Pancreas (tissue), 10 donors: ENCODE data around the gene RAET1E. TPM values are rescaled to one million over a fixed set of nuclear protein-coding genes. Genes with fewer than 3 reads are reported as not detected.

ENCODE experiments used
- ATAC-seq, 4 donors: fragments of 200-7000 bp; cut with Tn5 transposase; one replicate each; pipeline versions ENCODE4 v1.8.0 to v1.9.1; 2020; ENCODE audit warnings: mild to moderate bottlenecking in 4 of 4, moderate library complexity in 4 of 4
- DNase-seq, 6 donors: peaks; one replicate each; pipeline ENCODE4 v3.0.0-alpha.2; 2020
- FAIRE-seq: peaks from 2 replicates; lab custom pipeline; 2012; peaks lifted over from hg19 to GRCh38; lab: Jason Lieb, UNC
- H3K27ac ChIP-seq, 4 donors: fragments of 200-600 bp; sonication (generic); 1 replicate in 3 of 4; 2 replicates in 1 of 4; pipeline versions ENCODE4 v1.5.0 to v1.8.0; 2020
- H3K27me3 ChIP-seq, 4 donors: fragments of 200-600 bp; one replicate each; pipeline ENCODE4 v1.8.0; 2021
- H3K36me3 ChIP-seq, 3 donors: fragments of 200-600 bp; sonication (generic) in 1 of 3; one replicate each; pipeline versions ENCODE4 v1.5.0 to v1.8.0; 2020 to 2021
- H3K4me1 ChIP-seq, 3 donors: fragments of 200-600 bp; one replicate each; pipeline ENCODE4 v1.8.0; 2021
- H3K4me3 ChIP-seq, 4 donors: fragments of 200-600 bp; sonication (generic) in 2 of 4; one replicate each; pipeline versions ENCODE4 v1.5.0 to v1.8.0; 2020 to 2021
- H3K9me3 ChIP-seq, 4 donors: fragments of 200-600 bp; one replicate each; pipeline ENCODE4 v1.8.0; 2021
- WGBS, 2 donors: extraction: QIAGEN DNeasy Blood & Tissue Kit; methylation state at CpG; one replicate each; pipeline ENCODE4 v1.1.7; 2013; 5-methylcytosine and 5-hydroxymethylcytosine counted together
- intact Hi-C, 3 donors: fragments of 100-400 bp; cut with DNase I; formaldehyde crosslinking; loops; one replicate each; pipeline versions ENCODE4 v1.11.1 to v1.14.2; 2022
- polyA plus RNA-seq, 2 donors: library from polyadenylated mRNA; stranded (reverse); fragments of 200-250 nt; gene quantifications; one replicate each; pipeline ENCODE4 v1.2.3, GENCODE V29; 2013
- total RNA-seq, 6 donors: library from RNA; stranded (reverse); fragmentation: NEBNext Ultra II Directional in 4 of 6; extraction: Animal tissue kit (Norgen Biotek cat#: 25700) in 4 of 6; gene quantifications; one replicate each; pipeline versions ENCODE4 v1.2.1 to v1.2.4, GENCODE V29; 2021 to 2023
- TF ChIP-seq, protein P1 (sequence below), 4 donors: fragments of 200-600 bp; sonication (generic) in 3 of 4; IDR thresholded peaks; one replicate each; pipeline versions ENCODE4 v1.5.0 to v1.8.0; 2021; ENCODE audit warnings: antibody characterized with exemption in 4 of 4
- donor health status: healthy with polysubstance abuse.
- donor health status: DM: no; HTN: no; CAD: no; lungs with moderate emphysema.
- donor health status: DM: no; HTN: no; CAD: no.
- donor health status: control.
- donor health status: control.
- donor health status: Bipolar disorder and iron deficiency.
- donor health status: DM: yes; HTN: yes; CAD: no.
- donor health status: DM: no; HTN: no; CAD: no.
- donor health status: DM: no; HTN: no; CAD: no.
- donor health status: DM: yes; HTN: yes; CAD: no.

The RAET1E gene
- total and polyA plus RNA-seq, 8 donors, result 0.09 TPM; not detected in 7

DNA sequence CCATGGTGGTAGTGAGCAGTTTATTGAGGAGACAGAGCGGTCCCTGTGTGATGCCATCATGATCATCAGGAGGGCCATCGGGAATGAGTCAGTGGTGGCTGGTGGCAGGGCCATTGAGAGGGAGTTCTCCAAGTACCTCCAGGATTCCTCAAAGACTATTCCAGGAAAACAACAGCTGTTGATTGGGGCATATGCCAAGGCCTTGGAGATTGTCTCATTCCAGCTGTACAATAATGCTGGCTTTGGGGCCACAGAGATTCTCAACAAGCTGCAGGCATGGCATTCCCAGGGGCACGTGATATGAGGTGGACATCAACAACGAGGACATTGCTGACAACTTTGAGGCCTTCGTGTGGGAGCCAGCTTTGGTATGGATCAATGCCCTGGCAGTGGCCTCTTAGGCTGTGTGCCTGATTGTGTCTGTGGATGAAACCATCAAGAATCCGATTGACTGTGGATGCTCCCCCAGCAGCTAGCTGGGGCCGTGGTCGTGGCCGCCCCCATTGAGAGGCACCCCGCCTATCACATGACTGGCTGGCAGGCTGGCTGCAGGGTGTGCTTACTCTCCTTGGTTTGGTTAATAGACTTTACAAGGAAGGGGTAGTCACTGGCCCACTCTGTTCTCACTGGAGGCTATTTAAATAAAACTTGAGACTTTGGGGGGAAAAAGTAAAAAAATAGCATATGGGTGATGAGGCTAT lies 16.7 kb downstream of the RAET1E start:
- intact Hi-C loops, result no loop called here
- no peaks in the 10 kb centered on the region for H3K9me3 ChIP-seq
- no peak for ATAC-seq
- no peak overlapping the region for H3K4me3 ChIP-seq
- no peaks in the 10 kb centered on the region for H3K4me1 ChIP-seq
- no peak for FAIRE-seq
- H3K27me3 ChIP-seq, result no peaks in the 10 kb centered on the region
- H3K27ac ChIP-seq, result no peak overlapping the region
- WGBS, 2 donors, result 68 to 81% methylated on average over 10 of the region's 10 CpGs
- TF ChIP-seq, protein P1, sequence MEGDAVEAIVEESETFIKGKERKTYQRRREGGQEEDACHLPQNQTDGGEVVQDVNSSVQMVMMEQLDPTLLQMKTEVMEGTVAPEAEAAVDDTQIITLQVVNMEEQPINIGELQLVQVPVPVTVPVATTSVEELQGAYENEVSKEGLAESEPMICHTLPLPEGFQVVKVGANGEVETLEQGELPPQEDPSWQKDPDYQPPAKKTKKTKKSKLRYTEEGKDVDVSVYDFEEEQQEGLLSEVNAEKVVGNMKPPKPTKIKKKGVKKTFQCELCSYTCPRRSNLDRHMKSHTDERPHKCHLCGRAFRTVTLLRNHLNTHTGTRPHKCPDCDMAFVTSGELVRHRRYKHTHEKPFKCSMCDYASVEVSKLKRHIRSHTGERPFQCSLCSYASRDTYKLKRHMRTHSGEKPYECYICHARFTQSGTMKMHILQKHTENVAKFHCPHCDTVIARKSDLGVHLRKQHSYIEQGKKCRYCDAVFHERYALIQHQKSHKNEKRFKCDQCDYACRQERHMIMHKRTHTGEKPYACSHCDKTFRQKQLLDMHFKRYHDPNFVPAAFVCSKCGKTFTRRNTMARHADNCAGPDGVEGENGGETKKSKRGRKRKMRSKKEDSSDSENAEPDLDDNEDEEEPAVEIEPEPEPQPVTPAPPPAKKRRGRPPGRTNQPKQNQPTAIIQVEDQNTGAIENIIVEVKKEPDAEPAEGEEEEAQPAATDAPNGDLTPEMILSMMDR (IDR thresholded peaks at IDR 0.05), result no peak
- no peak for DNase-seq
- no peaks in the 10 kb centered on the region for H3K36me3 ChIP-seq

DNA sequence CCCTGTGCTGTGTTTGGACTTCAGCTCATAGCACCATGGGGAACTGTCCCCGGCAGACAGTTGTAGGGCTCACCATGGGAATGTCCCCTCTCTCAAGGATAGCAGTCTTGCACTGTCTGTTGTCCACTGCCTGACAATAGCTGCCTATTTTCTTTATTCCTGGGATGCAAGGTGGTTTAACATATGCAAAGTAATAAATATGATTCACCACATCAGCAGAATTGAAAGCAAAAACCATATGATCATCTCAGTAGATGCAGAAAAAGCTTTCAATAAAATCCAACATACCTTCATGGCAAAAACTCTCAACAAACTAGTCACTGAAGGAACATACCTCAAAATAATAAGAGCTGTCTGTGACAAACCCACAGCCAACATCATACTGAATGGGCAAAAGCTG lies 20.3 kb downstream of the RAET1E start:
- no peak for FAIRE-seq

DNA sequence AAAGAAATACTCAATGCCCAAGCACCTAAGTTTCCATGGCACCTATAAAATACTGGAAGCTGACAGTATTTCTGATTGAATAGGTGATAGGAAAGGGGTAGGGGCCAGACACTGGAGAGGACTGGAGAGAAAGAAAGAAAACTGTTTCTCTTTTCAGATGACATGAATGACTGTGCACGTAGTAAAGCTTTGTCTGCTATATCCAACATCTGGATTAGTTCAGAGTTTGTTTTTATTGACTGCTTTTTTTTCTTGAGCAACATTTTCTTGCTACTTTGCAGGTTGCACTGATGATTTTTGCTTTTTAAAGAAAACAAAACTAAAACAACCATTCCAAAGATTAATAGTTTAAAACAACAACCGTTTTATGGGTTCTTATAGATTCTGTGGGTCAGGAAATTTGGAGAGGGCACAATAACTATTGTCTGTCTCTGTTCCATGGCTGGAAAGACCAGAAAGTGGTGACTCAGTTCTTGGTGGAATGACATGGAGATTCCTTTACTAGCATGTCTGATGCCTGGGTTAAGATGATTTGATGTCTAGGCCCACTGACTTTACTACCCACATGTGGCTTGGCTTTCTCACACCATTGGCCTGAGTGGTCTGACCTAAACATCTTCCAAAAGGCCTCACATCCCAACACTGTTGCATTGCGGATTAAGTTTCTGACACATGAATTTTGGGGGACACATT lies 21.5 kb downstream of the RAET1E start:
- intact Hi-C loops, result no loop called here
- H3K4me1 ChIP-seq, result no peaks in the 10 kb centered on the region
- no peaks in the 10 kb centered on the region for H3K27me3 ChIP-seq
- H3K9me3 ChIP-seq, result no peaks in the 10 kb centered on the region
- ATAC-seq, result no peak
- 81 to 82% methylated on average over 3 of the region's 3 CpGs for WGBS, 2 donors
- H3K4me3 ChIP-seq, result no peak overlapping the region
- FAIRE-seq, result no peak
- no peak for DNase-seq
- no peak overlapping the region for H3K27ac ChIP-seq
- H3K36me3 ChIP-seq, result no peaks in the 10 kb centered on the region
- TF ChIP-seq, protein P1 (IDR thresholded peaks at IDR 0.05), result no peak

More for the DNA sequence above, 20.3 kb downstream of the RAET1E start:
- WGBS, 2 donors, result 87 to 96% methylated on average over 1 of the region's 1 CpG
- Histone ChIP-seq H3K4me3 (no peak overlapping the region), H3K27ac (no peak overlapping the region), H3K4me1 (no peaks in the 10 kb centered on the region), H3K9me3 (no peaks in the 10 kb centered on the region), H3K36me3 (no peaks in the 10 kb centered on the region), H3K27me3 (no peaks in the 10 kb centered on the region)
- ATAC-seq, result no peak
- DNase-seq, result no peak
- intact Hi-C loops, result no loop called here
- TF ChIP-seq, protein P1 (IDR thresholded peaks at IDR 0.05), result no peak

DNA sequence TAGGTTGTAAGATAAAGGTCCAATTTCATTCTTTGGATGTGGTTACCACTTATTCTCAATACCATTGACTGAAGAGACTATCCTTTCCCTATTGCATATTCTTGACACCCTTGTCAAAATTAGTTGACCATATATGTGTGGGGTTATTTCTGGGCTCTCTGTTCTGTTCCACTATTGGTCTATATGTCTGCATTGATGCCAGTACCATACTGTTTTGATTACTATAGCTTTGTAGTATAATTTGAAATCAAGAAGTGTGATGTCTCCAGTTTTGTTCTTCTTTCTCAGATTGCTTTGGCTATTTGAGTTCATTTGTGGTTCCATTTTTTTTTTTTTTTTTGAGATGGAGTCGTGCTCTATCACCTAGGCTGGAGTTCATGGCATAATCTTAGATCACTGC lies 25.7 kb downstream of the RAET1E start:
- Histone ChIP-seq H3K27me3 (no peaks in the 10 kb centered on the region), H3K36me3 (no peaks in the 10 kb centered on the region), H3K9me3 (no peaks in the 10 kb centered on the region), H3K4me1 (no peaks in the 10 kb centered on the region), H3K27ac (no peak overlapping the region), H3K4me3 (no peak overlapping the region)
- intact Hi-C loops, result no loop called here
- DNase-seq (no peak), ATAC-seq (no peak), FAIRE-seq (no peak)
- TF ChIP-seq, protein P1 (IDR thresholded peaks at IDR 0.05), result no peak
- whole genome bisulfite sequencing, 2 donors, result 100% methylated on average over 1 of the region's 1 CpG

DNA sequence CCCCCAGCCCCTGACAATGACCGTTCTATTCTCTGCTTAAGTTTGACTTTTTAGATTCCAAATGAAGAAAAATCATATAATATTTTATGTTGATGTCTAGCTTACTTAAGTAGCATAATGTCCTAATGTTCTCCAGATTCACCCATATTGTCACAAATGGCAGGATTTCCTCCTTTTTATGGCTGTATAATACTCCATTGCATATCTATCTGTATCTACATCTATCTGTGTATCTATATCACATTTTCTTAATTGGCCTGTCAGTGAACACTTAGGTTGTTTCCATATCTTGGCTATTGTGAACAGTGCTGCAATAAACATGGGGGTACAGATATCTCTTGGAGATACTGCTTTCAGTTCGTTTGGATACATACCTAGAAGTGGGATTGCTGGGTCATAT lies 26.7 kb downstream of the RAET1E start:
- 88 to 92% methylated on average over 2 of the region's 2 CpGs for WGBS, 2 donors
- no peak for ATAC-seq
- no peaks in the 10 kb centered on the region for H3K27me3 ChIP-seq
- no peak for DNase-seq
- H3K4me3 ChIP-seq, result no peak overlapping the region
- H3K9me3 ChIP-seq, result no peaks in the 10 kb centered on the region
- H3K27ac ChIP-seq, result no peak overlapping the region
- TF ChIP-seq, protein P1 (IDR thresholded peaks at IDR 0.05), result no peak
- no peaks in the 10 kb centered on the region for H3K36me3 ChIP-seq
- H3K4me1 ChIP-seq, result no peaks in the 10 kb centered on the region
- intact Hi-C loops, result no loop called here
- FAIRE-seq, result no peak
